Measurements from ENCODE around the gene PNMA1. TPM values are rescaled to one million over a fixed set of nuclear protein-coding genes. Genes with fewer than 3 reads are reported as not detected.

Gene PNMA1
- total and polyA plus RNA-seq, 2 of the 13 experiments (the other 11 are each of a cell fraction or from before 2014, with no cell fraction given), result 7.0 to 8.3 TPM

DNA sequence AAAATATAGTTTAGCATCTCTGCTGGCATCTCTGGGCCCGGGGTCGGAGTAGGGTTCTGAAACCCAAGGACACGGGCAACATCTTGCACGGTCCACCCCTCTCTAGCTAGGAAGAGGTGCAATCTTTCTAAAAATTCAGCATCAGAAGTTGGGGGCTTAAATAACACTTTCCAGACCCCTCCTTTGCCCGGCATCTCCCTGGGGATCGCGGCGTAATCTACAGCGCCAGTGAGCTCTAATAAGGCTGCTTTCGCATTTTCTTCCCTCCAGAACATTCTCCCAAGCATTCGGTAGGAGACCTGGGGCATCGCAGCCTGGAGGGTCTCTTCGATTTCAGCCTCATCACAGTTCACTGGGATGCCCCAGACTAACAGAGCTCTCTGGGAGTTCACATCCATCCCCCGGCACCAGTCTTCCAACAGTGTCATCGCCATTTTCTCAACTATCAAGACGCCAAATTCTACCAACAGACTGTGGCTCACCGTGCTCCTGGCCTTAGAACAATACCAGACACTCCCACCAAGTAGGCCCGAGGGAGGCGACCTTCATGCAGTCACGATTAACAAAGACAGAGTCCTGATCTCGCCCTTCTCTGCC, 880 bp downstream of the PNMA1 start (continued):
- TF ChIP-seq, protein P1, sequence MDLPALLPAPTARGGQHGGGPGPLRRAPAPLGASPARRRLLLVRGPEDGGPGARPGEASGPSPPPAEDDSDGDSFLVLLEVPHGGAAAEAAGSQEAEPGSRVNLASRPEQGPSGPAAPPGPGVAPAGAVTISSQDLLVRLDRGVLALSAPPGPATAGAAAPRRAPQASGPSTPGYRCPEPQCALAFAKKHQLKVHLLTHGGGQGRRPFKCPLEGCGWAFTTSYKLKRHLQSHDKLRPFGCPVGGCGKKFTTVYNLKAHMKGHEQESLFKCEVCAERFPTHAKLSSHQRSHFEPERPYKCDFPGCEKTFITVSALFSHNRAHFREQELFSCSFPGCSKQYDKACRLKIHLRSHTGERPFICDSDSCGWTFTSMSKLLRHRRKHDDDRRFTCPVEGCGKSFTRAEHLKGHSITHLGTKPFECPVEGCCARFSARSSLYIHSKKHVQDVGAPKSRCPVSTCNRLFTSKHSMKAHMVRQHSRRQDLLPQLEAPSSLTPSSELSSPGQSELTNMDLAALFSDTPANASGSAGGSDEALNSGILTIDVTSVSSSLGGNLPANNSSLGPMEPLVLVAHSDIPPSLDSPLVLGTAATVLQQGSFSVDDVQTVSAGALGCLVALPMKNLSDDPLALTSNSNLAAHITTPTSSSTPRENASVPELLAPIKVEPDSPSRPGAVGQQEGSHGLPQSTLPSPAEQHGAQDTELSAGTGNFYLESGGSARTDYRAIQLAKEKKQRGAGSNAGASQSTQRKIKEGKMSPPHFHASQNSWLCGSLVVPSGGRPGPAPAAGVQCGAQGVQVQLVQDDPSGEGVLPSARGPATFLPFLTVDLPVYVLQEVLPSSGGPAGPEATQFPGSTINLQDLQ (CRISPR knock-in tag; IDR thresholded peaks at IDR 0.05), result 0 out of 2 replicates have a peak, but pooled peaks have one; percentile 4
- no peak for TF ChIP-seq ZNF674 (CRISPR knock-in tag; IDR thresholded peaks at IDR 0.05; ENCODE audit: low read depth)
- TF ChIP-seq PAX8 (CRISPR knock-in tag; IDR thresholded peaks at IDR 0.05; ENCODE audit: borderline replicate concordance), result 0 out of 2 replicates have a peak, but pooled peaks have one; percentile 11
- 0 out of 4 replicates have a peak, but pooled peaks of 1 of the 2 experiments have one; percentile 17 for TF ChIP-seq POLR2A (IDR thresholded peaks at IDR 0.05; ENCODE audit: insufficient read depth in 1 of 2, low read depth in 2 of 2, low read length in 2 of 2)
- TF ChIP-seq ZNF761 (CRISPR knock-in tag; conservative IDR thresholded peaks at IDR 0.05), result 0 out of 2 replicates have a peak, but pooled peaks have one; percentile 14
- no peak for TF ChIP-seq EED (CRISPR knock-in tag; IDR thresholded peaks at IDR 0.05)
- TF ChIP-seq TGIF2 (CRISPR knock-in tag; IDR thresholded peaks at IDR 0.05), result peak; percentile 50; the same call in 1 of the 2 replicates

DNA sequence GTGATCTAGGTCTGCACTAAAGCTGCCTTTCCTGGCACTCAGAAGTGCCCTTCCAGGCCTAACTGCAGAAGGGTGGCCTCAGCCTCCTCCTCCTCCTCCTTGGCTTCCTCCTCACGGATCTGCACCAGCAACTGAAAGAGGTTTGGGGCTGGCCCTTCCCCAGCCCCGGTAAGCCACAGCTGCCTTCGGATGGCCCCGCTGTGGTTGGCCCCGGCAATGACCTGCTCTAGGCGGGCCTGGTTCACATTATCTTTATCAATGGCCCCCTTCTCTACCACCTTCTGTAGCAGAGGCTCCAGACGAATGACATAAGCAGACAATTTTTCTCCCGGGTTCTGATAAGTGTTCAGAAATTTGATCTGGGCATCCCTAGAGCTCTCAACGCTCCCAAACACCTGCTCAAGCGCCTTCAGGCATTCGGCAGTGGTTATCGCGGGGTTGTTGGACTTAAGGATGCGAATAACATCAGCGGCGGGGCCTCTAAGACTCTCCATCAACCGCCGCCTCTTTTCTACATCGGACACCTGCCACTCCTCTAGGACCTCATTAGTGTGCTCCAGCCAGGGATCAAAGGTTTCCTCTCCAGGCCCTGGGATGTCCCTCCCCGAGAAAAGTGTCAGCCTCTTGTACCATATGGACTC, 1.5 kb downstream of the PNMA1 start:
- peak overlapping the region; percentile 79 to 89 (median 81) for H3K4me3 ChIP-seq (replicated peaks in 1 of 3; ENCODE audit: insufficient read depth in 1 of 3, low read depth in 2 of 3, low read length in 3 of 3)
- peak; percentile 40 for ATAC-seq
- H2AFZ ChIP-seq (ENCODE audit: low read length), result no peak overlapping the region
- in situ Hi-C loops (cut with HindIII; ENCODE audit: extremely low pct_ligation_motif_present, low pct_unique_long_range_greater_than_20kb), result no loop called here
- H3K9ac ChIP-seq (ENCODE audit: insufficient read depth, low read depth, low read length), result peak overlapping the region; percentile 72
- 0 out of 2 replicates have a peak, but pooled peaks cover 5% of the 10 kb centered on the region for H4K20me1 ChIP-seq (ENCODE audit: insufficient read depth, low read length)
- CTCF ChIA-PET (ENCODE audit: low intra/inter-chr PET ratio, low total read pairs), result no interaction called here
- BruUV-seq (replicated peaks), result no TSS peak
- no peak overlapping the region for H3K27ac ChIP-seq (ENCODE audit: extremely low read length, insufficient read depth, low read length)
- peaks cover 15% of the 10 kb centered on the region for H3K4me1 ChIP-seq (ENCODE audit: insufficient read depth, low read length)
- H3K4me2 ChIP-seq (ENCODE audit: low read depth, low read length), result peak overlapping the region; percentile 91
- 2% methylated on average over 20 of the region's 20 CpGs for WGBS (ENCODE audit: low lambda C conversion rate)
- H3K36me3 ChIP-seq (replicated peaks in 1 of 2; ENCODE audit: control insufficient read depth in 1 of 2, insufficient read depth in 2 of 2, low read length in 2 of 2), result peaks cover 2 to 10% of the 10 kb centered on the region in 2 experiments; a peak in 4 of 5 replicates
- peaks cover 20% of the 10 kb centered on the region for H3K79me2 ChIP-seq (ENCODE audit: insufficient read depth, low read length)
- H3K27me3 ChIP-seq (ENCODE audit: control insufficient read depth in 1 of 2, insufficient read depth in 2 of 2, low read length in 2 of 2), result no peaks in the 10 kb centered on the region
- no peak for DNase-seq (ENCODE audit: low spot score)
- no peaks in the 10 kb centered on the region for H3K9me3 ChIP-seq (ENCODE audit: low read length)
- intact Hi-C loops (cut with micrococcal nuclease; ENCODE audit: unreplicated experiment), result loop anchor here (2.0 to 5.0 kb wide), 2 partner anchors 48 to 175 kb away; partner anchors contain the start of gene ACOT1
- FAIRE-seq, result peak; percentile 46
- POLR2A ChIA-PET, result interaction anchor here (0.7 to 2.5 kb wide), 5 partner anchors 19 to 174 kb away, joined by 3 to 8 read pairs (median 5); partner anchors contain the start of genes ACOT2, PTGR2 and ZNF410
- TF ChIP-seq ZNF629 (CRISPR knock-in tag; conservative IDR thresholded peaks at IDR 0.05) (no peak), HDAC1 (CRISPR knock-in tag; IDR thresholded peaks at IDR 0.05) (peak; percentile 5; the same call in 1 of the 2 replicates), ZBTB21 (CRISPR knock-in tag; IDR thresholded peaks at IDR 0.05) (no peak), ZSCAN31 (CRISPR knock-in tag; IDR thresholded peaks at IDR 0.05; ENCODE audit: low read depth) (no peak), SIX4 (CRISPR knock-in tag; IDR thresholded peaks at IDR 0.05) (no peak), ZNF557 (CRISPR knock-in tag; IDR thresholded peaks at IDR 0.05) (no peak), RFXANK (CRISPR knock-in tag; IDR thresholded peaks at IDR 0.05) (no peak), REPIN1 (CRISPR knock-in tag; IDR thresholded peaks at IDR 0.05; ENCODE audit: borderline replicate concordance, low read depth) (no peak), ZNF33B (CRISPR knock-in tag; IDR thresholded peaks at IDR 0.05) (no peak), ZFX (CRISPR knock-in tag; IDR thresholded peaks at IDR 0.05; ENCODE audit: low read depth) (peak; percentile 41; the same call in 1 of the 2 replicates), AGO2 (optimal IDR thresholded peaks at IDR 0.05; ENCODE audit: low read depth, low read length) (no peak)
- TF ChIP-seq, protein P2, sequence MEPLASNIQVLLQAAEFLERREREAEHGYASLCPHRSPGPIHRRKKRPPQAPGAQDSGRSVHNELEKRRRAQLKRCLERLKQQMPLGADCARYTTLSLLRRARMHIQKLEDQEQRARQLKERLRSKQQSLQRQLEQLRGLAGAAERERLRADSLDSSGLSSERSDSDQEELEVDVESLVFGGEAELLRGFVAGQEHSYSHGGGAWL (CRISPR knock-in tag; IDR thresholded peaks at IDR 0.05), result no peak
- TF ChIP-seq, protein P3, sequence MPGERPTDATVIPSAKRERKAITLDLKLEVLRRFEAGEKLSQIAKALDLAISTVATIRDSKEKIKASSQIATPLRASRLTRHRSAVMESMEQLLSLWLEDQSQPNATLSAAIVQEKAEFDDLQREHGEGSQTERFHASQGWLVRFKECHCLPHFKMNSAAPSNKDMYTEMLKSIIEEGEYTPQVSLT (CRISPR knock-in tag; IDR thresholded peaks at IDR 0.05; ENCODE audit: borderline replicate concordance, low read depth), result no peak

Measured in HepG2 (cell line).